NCI-H1436 treated with DMSO at 0.1 percent for 48 hours (cell line): Measurements from ENCODE around the gene DPPA4.
"Not testable (repeated sequence)": the region's sequence is repeated elsewhere in the genome, so short reads cannot be mapped to it uniquely, and the experiment has no call there.

Experiments
- DNase-seq: peaks from one replicate; lab custom pipeline; 2025; lab: John Stamatoyannopoulos, UW

The DPPA4 gene, protein sequence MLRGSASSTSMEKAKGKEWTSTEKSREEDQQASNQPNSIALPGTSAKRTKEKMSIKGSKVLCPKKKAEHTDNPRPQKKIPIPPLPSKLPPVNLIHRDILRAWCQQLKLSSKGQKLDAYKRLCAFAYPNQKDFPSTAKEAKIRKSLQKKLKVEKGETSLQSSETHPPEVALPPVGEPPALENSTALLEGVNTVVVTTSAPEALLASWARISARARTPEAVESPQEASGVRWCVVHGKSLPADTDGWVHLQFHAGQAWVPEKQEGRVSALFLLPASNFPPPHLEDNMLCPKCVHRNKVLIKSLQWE

DNA sequence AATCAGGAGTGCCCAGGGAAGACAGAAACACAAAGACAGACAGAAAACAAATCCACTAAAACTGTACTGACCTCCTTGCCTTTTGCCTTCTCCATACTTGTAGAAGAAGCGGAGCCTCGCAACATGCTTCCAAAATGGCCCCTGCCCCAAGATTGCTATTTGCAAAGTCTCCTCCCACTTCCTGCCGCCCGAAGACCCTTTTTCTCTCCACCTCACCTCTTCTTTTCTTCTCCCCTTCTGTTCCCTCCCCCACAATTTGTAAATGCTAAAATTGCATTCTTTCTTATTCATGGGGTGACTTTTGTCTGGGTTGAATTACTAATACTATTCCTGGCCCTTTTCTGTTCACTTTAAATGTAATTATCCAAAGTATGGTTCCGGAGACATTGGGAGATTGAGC is at the start of gene DPPA4:
TSS of gene DPPA4 (minus strand) at position 154 of the 400 bp plus-strand sequence. CDS start at position 125, 29 bp downstream.
- DNase-seq = no peak

DNA sequence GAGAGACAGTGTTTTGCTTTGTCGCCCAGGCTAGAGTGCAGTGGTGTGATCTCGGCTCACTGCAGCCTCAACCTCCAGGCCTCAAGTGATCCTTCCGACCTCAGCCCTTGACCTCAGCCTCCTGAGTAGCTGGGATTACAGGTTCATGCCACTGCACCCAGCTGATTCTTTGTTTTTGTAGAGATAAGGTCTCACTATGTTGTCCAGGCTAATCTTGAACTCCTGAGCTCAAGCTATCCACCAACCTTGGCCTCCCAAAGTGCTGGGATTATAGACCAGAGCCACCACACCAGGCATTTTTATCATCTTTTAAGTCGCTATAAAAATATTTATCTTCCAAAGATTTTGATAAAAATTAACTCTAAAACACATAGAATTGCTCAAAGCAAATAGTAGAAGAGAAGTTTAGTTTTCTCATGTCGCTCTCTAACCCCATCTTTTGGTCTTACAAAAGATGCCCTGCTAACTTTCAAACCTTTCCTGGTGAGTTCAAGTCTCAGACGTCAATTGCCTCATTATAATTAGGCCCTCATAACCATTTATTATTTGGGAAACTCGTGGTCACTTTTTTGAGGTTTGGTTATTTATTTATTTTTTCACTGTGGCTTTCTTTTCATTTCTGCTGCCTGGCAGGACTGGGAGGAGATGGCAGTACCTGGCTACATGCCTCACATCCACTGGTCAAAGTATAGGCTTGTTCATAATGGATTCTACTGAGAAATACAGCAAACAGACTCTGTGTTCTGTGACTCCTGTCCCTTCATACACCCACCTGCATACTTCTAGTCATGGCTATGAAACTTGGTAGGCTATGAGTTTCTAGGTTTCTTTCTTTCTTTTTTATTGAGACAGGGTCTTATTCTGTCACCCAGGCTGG is 48.3 kb upstream of the DPPA4 start:
- no peak for DNase-seq

DNA sequence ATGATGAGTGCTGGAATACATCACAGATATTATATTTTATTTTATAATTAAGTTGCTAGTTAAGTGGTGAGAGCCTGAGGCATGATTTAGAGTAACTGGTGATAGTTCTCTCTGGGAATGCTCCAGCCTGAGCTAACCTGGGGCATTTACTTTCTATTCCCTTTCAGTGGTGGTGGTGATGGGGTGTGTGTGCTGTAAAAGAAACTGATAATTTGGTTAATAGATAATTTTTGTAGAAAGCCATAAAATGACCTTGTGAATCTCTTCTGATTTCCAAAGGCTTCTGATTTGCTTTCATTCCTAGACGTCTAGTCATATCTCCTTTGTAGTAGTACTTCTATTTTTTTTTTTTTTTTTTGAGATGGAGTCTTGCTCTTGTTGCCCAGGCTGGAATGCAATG is 46.8 kb upstream of the DPPA4 start:
- no peak for DNase-seq

DNA sequence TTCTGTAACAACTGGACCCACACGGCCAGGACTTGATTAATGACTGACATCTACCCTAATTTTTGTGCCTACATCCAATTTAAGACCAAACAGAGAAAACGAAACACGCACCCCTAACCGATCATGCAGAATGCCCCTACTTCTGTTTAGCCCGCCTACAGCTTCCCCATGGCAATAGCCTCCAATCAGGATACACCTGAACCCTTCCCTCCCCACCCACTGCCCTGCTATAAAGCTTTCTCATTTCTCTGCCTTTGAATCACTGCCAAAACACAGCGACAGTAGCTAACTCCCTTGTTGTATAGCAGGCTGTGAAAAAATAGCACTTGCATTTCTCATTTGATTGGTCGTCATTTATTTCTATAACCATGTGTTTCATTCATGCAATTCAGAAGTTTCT is 45.2 kb upstream of the DPPA4 start:
- DNase-seq = no peak

DNA sequence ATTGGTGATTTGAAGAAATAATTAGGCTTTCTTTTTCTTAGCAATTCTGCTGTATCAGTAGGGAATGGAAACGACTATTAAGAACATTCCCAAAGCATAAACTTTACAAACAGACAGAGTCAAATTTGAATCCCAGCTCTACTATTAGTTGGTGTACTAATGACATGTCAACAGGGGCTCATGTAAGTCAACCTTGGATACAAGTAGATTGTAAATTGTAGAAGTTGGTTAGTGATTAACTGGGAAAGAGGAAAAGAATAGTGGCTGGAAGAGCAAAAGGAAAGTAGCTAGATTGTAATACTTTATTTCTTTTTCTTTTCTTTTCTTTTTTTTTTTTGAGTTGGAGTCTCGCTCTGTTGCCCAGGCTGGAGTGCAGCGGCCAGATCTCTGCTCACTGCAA is 38.6 kb upstream of the DPPA4 start:
- DNase-seq = no peak

DNA sequence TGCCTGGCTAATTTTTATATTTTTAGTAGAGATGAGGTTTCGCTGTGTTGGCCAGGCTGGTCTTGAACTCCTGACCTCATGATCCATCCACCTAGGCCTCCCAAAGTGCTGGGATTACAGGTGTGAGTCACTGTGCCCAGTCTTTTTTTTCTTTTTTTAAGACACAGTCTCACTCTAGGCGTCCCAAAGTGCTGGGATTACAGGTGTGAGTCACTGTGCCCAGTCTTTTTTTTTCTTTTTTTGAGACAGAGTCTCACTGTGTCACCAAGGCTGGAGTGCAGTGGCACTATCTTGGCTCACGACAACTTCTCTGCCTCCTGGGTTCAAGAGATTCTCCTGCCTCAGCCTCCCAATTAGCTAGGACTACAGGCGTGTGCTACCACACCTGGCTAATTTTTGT is 37.1 kb upstream of the DPPA4 start:
- not testable (repeated sequence) for DNase-seq

DNA sequence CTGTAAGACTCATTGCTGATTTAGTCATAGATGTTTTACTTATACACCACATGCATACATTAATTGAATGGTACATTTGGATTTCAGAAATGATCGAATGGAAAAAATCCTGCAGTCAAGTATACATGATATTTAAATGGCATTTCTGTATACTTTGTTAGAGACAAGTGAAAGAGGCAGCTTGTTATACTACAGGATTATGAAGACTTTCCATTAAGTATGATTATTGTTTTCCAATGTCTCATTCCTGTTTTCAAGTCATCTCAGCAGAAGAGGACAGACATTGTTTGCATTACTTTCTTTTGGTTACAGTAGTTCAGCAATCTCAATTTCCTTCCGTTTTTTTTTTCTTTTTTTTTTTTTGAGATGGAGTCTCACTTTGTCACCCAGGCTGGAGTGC is 36.6 kb upstream of the DPPA4 start:
- DNase-seq = no peak

DNA sequence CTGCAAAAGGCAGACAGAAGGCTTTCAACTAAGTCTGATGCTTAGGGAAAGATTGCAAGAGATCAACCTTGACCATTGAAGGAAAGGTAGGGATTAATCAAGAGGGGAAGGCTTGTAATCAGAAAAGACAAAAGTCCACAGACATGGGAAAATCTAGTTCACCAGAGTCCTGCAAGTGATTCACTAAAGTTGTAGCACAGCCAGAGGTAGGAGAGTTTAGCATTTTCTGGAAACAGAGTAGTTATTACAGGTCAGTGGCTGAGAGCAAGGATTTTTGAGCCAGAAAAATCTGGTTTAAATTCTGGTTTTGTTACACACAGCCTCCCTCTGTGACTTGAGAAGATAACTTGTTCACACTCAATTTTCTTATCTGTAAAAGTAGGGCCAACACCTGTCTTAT is 35.3 kb upstream of the DPPA4 start:
- no peak for DNase-seq

DNA sequence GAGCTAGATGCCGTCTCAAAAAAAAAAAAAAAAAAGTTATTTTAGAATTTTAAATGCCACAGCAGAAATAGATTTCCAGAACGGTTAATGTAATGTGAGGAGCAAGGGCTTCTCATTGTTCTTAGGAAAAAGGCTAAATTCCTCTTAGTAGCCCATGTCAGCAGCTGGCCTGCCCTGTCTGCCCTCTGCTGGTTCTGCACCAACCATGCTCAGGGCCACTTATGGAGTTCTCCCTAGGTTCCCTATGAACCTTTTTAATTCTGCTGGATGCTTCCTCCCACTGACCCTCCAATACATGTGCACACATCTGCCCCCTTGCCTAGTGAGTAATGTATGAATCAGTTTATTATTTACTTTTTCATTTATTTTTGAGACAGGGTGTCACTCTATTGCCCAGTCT is 32.2 kb upstream of the DPPA4 start:
- no peak for DNase-seq

DNA sequence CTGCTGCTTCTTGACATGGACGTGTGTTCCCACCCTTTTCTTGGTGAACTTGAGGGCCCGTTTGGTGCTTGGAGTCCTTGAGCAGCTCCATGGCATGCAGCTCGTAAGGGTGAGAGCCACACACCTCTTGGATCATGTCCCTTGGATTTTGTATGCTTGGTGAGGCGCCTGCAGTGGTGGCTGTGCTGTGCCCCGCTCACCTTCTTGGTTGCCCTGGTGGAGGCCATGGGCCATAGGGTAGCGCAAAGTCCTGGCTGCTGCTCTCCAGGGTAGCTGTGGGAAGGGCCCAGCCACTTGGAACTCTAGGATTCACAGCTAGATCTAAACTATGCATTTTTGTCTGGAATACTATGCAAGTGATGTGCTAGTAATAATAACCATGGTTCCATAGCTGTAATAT is 26.7 kb upstream of the DPPA4 start:
- DNase-seq = no peak

DNA sequence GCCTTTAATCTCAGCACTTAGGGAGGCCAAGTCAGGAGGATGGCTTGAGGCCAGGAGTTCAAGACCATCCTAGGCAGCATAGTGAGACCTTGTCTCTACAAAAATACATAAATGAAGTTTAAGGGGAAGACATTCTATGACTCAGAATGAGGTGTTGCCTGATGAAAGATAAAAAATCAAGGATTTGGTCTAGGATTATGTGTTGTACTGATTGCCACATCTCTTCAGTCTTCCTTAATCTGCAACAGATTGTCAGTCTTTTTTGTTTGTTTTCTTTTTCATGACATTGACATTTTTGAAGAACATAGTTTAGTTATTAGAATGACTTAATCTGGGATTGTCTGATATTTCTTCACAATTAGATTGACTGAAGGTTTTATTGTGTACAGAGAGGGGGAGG is 26.3 kb upstream of the DPPA4 start:
- DNase-seq = no peak

DNA sequence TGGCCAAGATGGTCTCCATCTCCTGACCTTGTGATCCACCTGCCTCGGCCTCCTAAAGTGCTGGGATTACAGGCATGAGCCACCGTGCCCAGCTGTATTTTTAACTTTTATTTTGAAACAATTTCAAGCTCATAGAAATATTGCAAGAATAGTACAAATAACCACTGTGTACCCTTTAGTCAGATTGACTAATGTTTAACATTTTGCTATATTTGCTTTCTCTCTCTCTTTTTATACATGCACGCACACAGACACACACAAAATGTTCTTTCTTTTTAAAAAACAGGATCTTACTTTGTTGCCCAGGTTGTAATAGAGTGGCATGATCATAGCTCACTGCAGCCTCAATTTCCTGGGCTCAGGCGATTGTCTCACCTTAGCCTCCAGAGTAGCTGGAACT is 25.5 kb upstream of the DPPA4 start:
- no peak for DNase-seq

DNA sequence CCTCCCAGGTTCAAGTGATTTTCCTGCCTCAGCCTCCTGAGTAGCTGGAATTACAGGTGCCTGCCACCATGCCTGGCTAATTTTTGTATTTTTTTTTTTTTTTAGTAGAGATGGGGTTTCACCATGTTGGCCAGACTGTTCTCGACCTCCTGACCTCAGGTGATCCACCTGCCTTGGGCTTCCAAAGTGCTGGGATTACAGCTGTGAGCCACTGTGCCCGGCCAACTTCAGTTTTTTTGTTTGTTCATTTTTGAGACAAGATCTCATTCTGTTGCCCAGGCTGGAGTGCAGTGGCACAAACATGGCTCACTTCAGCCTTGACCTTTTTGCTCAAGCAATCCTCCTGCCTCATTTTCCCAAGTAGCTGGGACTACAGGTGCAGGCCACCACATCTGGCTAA is 21.5 kb upstream of the DPPA4 start:
- DNase-seq = not testable (repeated sequence)

DNA sequence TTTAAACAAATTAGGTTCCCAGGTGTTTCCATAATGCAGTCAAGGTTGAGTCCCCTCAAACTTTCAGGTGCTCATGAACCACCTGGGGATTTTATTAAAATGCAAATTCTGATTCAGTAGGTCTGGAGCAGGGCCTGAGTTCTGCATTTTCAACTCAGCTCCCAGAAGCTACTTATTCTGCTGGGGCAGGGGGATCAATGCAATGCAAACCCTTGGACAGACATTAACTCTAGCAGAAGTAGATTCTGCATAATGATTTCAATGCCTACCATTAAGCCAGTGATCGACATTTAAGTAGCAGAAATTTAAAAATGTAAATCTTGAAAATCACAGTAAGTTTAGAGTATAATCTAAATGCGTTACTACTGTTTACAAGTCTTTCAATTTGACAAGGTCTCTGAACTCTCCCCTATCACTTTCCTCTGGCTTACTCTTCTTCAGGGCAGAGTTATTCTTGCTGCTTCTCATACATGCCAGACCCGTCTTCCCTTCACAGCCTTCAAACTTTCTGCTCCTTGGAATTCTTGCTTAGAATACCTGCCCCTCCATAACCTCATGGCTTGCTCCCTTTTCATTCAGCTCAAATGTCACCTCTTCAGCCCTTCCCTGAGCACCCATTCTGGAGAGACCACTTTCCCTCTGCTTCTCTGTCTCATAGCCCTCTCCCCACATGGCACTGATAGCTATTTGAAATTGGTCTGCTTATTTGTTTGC is 19.3 kb upstream of the DPPA4 start:
- no peak for DNase-seq

DNA sequence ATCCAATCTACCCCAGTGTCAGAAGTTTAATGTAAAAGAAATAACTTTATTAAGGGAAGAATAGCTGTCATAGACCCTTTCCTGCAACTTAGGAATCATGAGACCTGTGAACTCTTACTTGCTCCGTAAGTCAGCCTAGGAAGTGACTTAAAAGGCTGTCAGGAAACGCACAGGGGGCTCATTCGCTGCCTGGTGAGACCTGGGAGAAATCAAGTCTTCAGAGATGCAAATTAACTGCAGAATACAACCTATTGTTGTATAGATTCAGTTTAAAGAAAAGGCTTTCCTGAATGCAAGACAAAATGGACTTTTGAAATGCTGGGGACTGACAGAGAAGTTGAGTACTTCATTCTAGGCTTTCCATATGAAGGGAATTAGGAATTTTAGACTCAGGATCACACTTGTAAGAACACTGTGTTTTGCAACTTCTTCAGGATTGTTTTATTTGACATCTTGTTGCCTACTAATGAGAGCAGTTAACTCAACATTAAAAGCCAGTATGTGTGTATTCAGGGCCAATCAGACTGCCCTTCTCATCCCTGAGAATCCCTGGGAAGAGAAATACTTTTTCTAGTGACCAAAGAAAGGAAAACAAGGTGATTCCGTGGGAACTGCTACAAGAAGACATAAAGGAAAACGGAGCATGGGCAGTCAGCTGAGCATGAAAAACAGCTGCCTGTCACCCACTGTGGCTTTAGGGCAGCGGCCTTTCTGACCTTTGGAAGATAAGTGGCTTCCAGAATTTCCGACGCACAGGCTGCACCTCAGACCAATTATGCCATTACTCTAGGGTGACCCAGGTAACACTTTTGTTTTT is 18.5 kb upstream of the DPPA4 start:
- DNase-seq = no peak

DNA sequence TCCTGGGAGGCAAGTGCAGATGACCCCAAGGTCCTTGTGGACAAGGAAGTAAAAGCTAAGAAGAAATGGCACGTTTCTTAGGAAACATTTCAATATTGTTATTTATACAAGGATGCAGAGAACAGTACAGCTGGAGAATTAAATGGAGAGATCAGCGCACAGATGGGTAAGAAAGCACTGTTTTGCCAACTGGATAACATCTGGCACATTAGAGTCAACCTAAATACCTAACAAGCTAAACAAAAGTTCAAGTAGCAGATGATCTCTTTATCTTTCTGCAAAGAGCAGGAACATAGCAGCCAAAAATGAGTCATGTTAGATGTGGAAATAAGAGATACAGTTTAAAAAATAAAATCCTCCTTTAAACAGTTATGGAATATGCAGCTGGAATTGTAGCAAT is 15.7 kb upstream of the DPPA4 start:
- DNase-seq = no peak

DNA sequence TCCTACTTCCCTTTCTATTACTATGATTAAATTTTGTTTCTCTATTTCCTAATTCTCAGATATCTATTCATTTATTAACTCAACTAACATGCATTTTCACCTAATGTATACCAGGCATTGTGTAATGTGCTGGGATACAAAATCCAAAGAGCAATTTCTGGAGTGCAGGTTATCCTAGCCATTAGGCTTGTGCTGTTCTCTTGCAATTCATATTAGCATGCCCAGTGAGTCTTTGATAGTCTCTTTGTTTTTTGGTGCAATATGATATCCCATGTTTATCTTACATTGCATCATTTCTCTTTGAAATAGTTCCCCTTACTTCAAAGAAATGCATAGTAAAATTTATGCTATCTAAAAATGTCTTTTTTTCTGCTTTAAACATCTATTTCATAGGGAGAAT is 13.9 kb upstream of the DPPA4 start:
- DNase-seq = no peak

DNA sequence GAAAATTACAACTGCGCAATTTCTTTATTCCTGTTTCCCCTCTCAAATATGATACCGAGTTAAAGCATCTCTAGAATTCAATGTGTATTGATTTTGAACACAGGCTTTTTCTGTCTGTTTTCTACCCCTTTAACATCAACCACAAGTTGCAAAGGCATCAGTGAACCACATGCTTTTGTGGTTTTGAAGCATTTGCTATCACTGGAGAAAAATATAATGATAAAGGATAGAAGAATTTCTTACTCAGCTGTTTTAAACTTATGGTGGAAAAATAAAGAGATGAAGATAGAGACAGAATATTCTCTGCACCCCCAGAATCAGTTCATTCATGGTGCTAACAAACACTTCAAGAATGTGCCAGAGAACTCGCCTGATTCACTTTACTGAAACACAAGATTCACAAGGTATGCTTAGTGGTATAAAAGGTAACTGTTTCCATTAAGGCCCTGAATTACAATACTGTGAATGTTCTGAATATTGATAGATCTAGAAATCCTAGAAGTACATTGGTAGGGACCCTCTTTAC is 9.5 kb upstream of the DPPA4 start:
- no peak for DNase-seq

DNA sequence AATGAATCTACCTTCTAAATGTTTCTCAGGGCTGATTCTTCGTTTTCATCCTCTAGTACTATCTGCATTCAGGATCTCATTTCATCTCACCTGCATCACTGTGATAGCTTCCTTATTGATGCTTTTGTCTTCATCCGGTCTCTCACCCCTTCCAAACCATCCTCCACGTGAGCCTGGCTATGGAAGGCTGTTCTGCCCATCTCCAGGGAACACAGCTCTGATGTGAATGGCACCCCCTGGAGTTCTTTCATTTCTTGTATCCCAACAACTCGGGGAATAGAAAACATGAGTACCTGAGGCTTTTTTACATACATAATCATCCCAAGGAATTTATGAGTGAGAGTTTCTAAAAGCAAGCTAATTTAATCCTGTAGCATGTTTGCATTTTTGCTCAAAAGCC is 8.8 kb upstream of the DPPA4 start:
- DNase-seq = no peak

DNA sequence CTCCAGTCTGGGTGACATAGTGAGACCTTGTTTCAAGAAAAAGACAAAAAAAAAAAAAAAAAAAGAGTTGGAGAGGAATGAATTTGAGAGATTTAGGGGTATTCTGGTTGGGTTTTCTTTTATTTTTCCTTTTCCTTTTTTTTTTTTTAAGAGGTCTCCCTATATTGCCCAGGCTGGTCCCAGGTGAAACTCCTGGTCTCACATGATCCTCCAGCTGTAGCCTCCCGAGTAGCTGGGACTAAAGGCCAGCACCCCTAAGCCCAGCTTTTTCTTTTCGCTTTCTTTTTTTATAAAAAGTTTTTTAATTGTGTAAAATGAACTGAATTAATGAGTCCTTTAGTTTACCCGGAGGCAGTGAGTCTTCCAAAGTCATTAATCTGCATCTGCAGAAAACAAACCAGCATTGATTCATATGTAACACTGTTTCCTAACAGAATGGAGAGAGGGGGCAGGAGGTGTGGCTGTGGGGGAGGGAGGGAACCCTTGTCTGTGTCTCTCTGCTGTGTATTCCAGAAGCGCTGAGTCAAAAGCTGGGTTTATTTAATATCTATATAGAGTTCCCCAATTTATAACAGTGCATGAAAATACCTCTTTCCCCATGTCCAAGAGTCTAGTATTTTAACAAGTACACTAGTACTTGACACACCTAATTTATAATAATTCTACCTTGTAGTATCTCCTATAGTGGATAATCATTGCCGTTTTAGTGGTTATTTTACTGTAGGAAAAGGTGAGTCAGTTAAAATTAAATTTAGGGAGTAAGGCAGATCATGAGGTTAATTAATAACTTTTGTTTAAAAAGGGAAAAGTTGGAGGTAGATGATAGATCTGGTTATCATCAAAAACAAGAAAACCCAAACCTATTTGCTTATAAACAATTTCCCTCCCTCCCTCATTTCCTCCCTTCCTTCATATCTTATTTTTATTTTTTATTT is 2.6 kb upstream of the DPPA4 start:
- no peak for DNase-seq

DNA sequence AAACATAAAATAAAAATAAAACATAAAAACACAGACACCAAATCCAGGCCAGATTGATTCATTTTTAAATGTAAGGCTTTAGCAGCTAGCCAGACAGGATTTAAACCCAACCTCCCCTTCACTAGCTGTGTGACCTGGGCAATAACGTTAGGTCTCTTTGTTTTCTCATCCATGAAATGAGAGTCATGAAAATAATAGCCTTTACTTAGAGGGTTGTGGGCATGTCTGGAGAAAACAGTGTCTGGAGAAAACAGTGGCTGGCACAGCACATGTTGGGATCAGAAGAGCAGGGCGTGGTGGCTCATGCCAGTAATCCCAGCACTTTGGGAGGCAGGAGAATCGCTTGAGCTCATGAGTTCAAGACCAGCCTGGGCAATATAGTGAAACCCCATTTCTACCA is 1.9 kb upstream of the DPPA4 start:
- DNase-seq = no peak
